Measurements from ENCODE around the gene SMAD3. TPM values are rescaled to one million over a fixed set of nuclear protein-coding genes. Genes with fewer than 3 reads are reported as not detected.
A peak's percentile ranks its signal among the peaks of the same experiment; 100 is the strongest.

The SMAD3 gene
- total and polyA plus RNA-seq, 2 of the 4 experiments (the other 2 are of a cell fraction) = 71.0 to 177 TPM

DNA sequence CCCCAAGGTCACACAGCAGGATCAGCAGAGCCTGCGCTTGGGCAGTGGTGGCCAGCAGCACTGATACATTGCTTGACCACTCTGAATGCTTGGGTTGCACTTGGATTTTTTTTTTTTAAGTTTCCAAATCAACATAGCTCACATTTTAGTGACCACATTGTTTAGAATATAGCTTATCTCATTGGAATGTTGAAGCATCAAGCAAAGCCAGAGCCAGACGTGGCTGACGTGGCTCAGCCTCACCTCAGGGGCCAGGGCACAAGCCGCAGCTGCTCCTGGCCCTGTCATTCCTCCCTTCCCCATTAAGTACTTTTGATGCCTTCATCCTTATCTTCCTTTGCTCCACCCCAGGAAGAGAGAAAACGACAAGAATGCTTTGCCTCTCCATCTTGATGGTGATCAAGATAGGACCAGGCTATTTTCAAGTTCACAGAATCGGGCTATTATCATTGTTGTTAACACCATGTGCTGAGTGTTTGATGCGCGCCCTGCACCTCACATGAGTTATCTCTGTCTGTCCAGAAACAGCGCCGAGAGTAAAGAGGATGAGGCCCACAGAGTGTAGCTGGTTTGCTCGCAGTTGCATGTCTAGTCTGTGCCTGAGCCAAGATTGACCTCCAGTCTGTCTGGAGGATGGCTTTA lies 113.3 kb downstream of the SMAD3 start (continued):
- TF ChIP-seq FOS (IDR thresholded peaks at IDR 0.05; ENCODE audit: low read depth, low read length) (peak; percentile 86), SMC3 (IDR thresholded peaks at IDR 0.05; ENCODE audit: low read depth, low read length) (no peak)

GRCh38 chr15:67179411-67179995 lies 114.1 kb downstream of the SMAD3 start:
- peak overlapping the region; percentile 68 for H3K56ac ChIP-seq (ENCODE audit: extremely low read depth, insufficient read depth, low read length)
- peak overlapping the region; percentile 66 for H3K14ac ChIP-seq (replicated peaks; ENCODE audit: low read depth, low read length)
- peaks cover 63% of the 10 kb centered on the region for H3K4me1 ChIP-seq (ENCODE audit: control insufficient read depth, insufficient read depth, low read length)
- no peaks in the 10 kb centered on the region for H3K9me3 ChIP-seq (ENCODE audit: control insufficient read depth, insufficient read depth, low read length)
- H3K4ac ChIP-seq (ENCODE audit: low read depth, low read length) = peak overlapping the region; percentile 95
- peak overlapping the region; percentile 97 for H2BK20ac ChIP-seq (ENCODE audit: low read depth, low read length)
- POLR2A ChIA-PET (ENCODE audit: unreplicated experiment) = interaction anchor here (1.1 kb wide), 1 partner anchor 73 kb away, joined by 4 read pairs; no protein-coding TSS in a partner anchor
- H4K8ac ChIP-seq (ENCODE audit: low read depth in 2 of 2, low read length in 2 of 2) = peak overlapping the region; percentile 35 to 96
- H2BK15ac ChIP-seq (ENCODE audit: low read depth, low read length) = peak overlapping the region; percentile 36
- H3K9ac ChIP-seq (ENCODE audit: low read depth, low read length) = peak overlapping the region; percentile 25
- peaks cover 64% of the 10 kb centered on the region for H3K9me1 ChIP-seq (ENCODE audit: insufficient read depth, low read length)
- H3K23ac ChIP-seq (ENCODE audit: low read depth, low read length) = peak overlapping the region; percentile 98
- no peak overlapping the region for H2AFZ ChIP-seq (replicated peaks; ENCODE audit: low read length, poor library complexity)
- in situ Hi-C loops (cut with MboI; ENCODE audit: low sequenced_read_pairs) (loop anchor here (5.0 kb wide), 1 partner anchor 72 kb away; no protein-coding TSS in a partner anchor), dilution Hi-C loops (cut with HindIII; ENCODE audit: low sequenced_read_pairs, unreplicated experiment) (no loop called here), intact Hi-C loops (cut with micrococcal nuclease) (loop anchor here (2.0 kb wide), 1 partner anchor 45 kb away; no protein-coding TSS in a partner anchor)
- H3K4me2 ChIP-seq (ENCODE audit: low read depth, low read length) = no peak overlapping the region
- H2BK120ac ChIP-seq (ENCODE audit: low read depth, low read length) = peak overlapping the region; percentile 97
- 96% methylated on average over 4 of the region's 9 CpGs; no CpG with 5 or more reads in 1 of the 2 experiments for WGBS, 2 experiments (ENCODE audit: extremely low coverage in 2 of 2, insufficient read length in 1 of 2)
- peak overlapping the region; percentile 87 for H4K91ac ChIP-seq (ENCODE audit: insufficient read depth, low read depth, low read length)
- peak overlapping the region; percentile 84 for H2AK5ac ChIP-seq (ENCODE audit: low read depth, low read length)
- CTCF ChIA-PET = no interaction called here
- peak overlapping the region; percentile 92 for H2BK5ac ChIP-seq (ENCODE audit: low read depth, low read length, poor library complexity, severe bottlenecking)
- DNase-seq (no peak), ATAC-seq (ENCODE audit: low read depth) (no peak)
- peak overlapping the region; percentile 8 for H2AK9ac ChIP-seq (replicated peaks; ENCODE audit: low read depth, low read length, poor library complexity)
- peak overlapping the region; percentile 90 for H3K27ac ChIP-seq (ENCODE audit: insufficient read depth, low read length)
- H4K5ac ChIP-seq (ENCODE audit: low read depth, low read length) = peak overlapping the region; percentile 59
- no TSS peak for BruUV-seq (replicated peaks)
- peak overlapping the region; percentile 78 for H3K18ac ChIP-seq (ENCODE audit: low read depth, low read length)
- peaks cover 74% of the 10 kb centered on the region for H3K36me3 ChIP-seq (ENCODE audit: control insufficient read depth, insufficient read depth, low read length)
- H4K20me1 ChIP-seq (ENCODE audit: insufficient read depth, low read length) = peaks cover 9% of the 10 kb centered on the region
- no peak overlapping the region for H3K4me3 ChIP-seq (ENCODE audit: insufficient read depth, low read depth, low read length)
- H3K27me3 ChIP-seq (ENCODE audit: control insufficient read depth, insufficient read depth, low read length) = no peaks in the 10 kb centered on the region
- peaks cover 62 to 91% of the 10 kb centered on the region in 2 experiments for H3K79me1 ChIP-seq (ENCODE audit: low read depth in 1 of 2, low read length in 2 of 2)
- TF ChIP-seq MXI1 (IDR thresholded peaks at IDR 0.05; ENCODE audit: borderline replicate concordance, low read depth, low read length) (no peak), RFX5 (IDR thresholded peaks at IDR 0.05; ENCODE audit: low read depth, low read length) (no peak), NFE2L2 (IDR thresholded peaks at IDR 0.05; ENCODE audit: low read depth, low read length) (no peak), RAD21 (IDR thresholded peaks at IDR 0.05; ENCODE audit: low read length) (no peak), RCOR1 (IDR thresholded peaks at IDR 0.05; ENCODE audit: insufficient replicate concordance, low read length) (no peak), CHD1 (IDR thresholded peaks at IDR 0.05; ENCODE audit: low read depth, low read length) (no peak), CTCF (conservative IDR thresholded peaks at IDR 0.05; ENCODE audit: low read depth, low read length) (no peak), CEBPB (IDR thresholded peaks at IDR 0.05; ENCODE audit: low read depth, low read length) (no peak), SMC3 (IDR thresholded peaks at IDR 0.05; ENCODE audit: low read depth, low read length) (no peak), MAFK (IDR thresholded peaks at IDR 0.05; ENCODE audit: low read depth, low read length) (no peak), MAZ (IDR thresholded peaks at IDR 0.05; ENCODE audit: borderline replicate concordance, low read depth, low read length) (no peak), BHLHE40 (IDR thresholded peaks at IDR 0.05; ENCODE audit: low read depth, low read length) (no peak), USF2 (IDR thresholded peaks at IDR 0.05; ENCODE audit: low read depth, low read length) (no peak)
